Neutrophil (primary cell): Measurements from ENCODE around the gene NTN3.

Experiments used
- H3K27ac ChIP-seq: fragments of 200-600 bp; sonication (generic); 2 replicates; pipeline ENCODE4 v1.5.1; 2016; ENCODE audit warnings: mild to moderate bottlenecking, moderate library complexity
- H3K27me3 ChIP-seq: fragments of 200-600 bp; sonication (generic); 2 replicates; pipeline ENCODE4 v1.6.0; 2016; ENCODE audit warnings: mild to moderate bottlenecking
- H3K36me3 ChIP-seq: fragments of 200-600 bp; sonication (generic); 2 replicates; pipeline ENCODE4 v1.5.1; 2017
- H3K4me1 ChIP-seq, 2 experiments: fragments of 200-600 bp in 1 of 2; sonication (generic) in 1 of 2; 1 replicate in 1 of 2; 2 replicates in 1 of 2; pipeline versions ENCODE4 v1.5.1 to v1.6.1; 2013 to 2016; ENCODE audit warnings: low read depth in 1 of 2, low read length in 1 of 2, mild to moderate bottlenecking in 1 of 2, moderate library complexity in 1 of 2; ENCODE audit not compliant: control insufficient read depth in 1 of 2, insufficient read depth in 1 of 2
- H3K4me3 ChIP-seq, 2 experiments: fragments of 200-600 bp in 1 of 2; sonication (generic) in 1 of 2; 1 replicate in 1 of 2; 2 replicates in 1 of 2; pipeline ENCODE4 v1.5.1; 2013 to 2016; ENCODE audit warnings: low read depth in 1 of 2, low read length in 1 of 2, mild to moderate bottlenecking in 1 of 2, moderate library complexity in 1 of 2
- H3K9me3 ChIP-seq: fragments of 200-600 bp; sonication (generic); 2 replicates; pipeline ENCODE4 v1.5.1; 2016
- CTCF ChIP-seq: fragments of 200-600 bp; sonication (generic); IDR thresholded peaks from 2 replicates; pipeline ENCODE4 v1.5.1; 2016; ENCODE audit warnings: antibody characterized with exemption

Gene NTN3

GRCh38 chr16:2489581-2489980, 18.5 kb downstream of the NTN3 start:
- H3K4me3 ChIP-seq: no peak overlapping the region
- peaks cover 14% of the 10 kb centered on the region for H3K27me3 ChIP-seq
- peaks cover 28 to 32% of the 10 kb centered on the region in 2 experiments for H3K4me1 ChIP-seq
- no peak overlapping the region for H3K27ac ChIP-seq
- TF ChIP-seq CTCF: no peak
- no peaks in the 10 kb centered on the region for H3K36me3 ChIP-seq
- no peaks in the 10 kb centered on the region for H3K9me3 ChIP-seq

- H3K27ac ChIP-seq: no peak overlapping the region
- no peaks in the 10 kb centered on the region for H3K9me3 ChIP-seq
- no peak overlapping the region for H3K4me3 ChIP-seq
- H3K27me3 ChIP-seq: peaks cover 14% of the 10 kb centered on the region
- H3K4me1 ChIP-seq: peaks cover 30 to 35% of the 10 kb centered on the region in 2 experiments
- no peak for TF ChIP-seq CTCF
- H3K36me3 ChIP-seq: no peaks in the 10 kb centered on the region
These were observed 19.4 kb downstream of the NTN3 start for GRCh38 chr16:2490190-2491105.

DNA sequence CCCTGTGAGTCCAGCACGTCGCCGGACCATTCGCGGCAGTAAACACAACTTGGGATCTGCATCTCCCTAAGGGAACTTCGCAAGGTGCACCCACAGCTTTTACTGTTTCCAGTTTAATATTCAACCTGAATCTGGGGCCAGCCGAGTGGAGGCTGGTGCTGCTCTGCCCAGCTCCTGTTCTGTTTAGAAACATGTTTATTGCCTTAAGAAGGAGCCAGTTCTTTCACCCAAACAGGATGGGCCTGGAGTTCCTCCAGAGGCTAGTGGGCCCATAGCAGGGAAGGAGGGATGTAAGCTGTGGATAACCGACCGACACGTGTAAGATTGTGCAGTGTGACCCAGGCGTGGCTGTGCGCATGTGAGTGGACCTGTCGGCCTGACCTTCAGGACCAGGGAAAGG, 21.2 kb downstream of the NTN3 start:
- Histone ChIP-seq H3K4me3 (no peak overlapping the region), H3K9me3 (no peaks in the 10 kb centered on the region), H3K4me1 (peaks cover 23 to 24% of the 10 kb centered on the region in 2 experiments), H3K27me3 (peaks cover 9% of the 10 kb centered on the region), H3K27ac (no peak overlapping the region), H3K36me3 (peaks cover 12% of the 10 kb centered on the region)
- TF ChIP-seq CTCF: no peak

DNA sequence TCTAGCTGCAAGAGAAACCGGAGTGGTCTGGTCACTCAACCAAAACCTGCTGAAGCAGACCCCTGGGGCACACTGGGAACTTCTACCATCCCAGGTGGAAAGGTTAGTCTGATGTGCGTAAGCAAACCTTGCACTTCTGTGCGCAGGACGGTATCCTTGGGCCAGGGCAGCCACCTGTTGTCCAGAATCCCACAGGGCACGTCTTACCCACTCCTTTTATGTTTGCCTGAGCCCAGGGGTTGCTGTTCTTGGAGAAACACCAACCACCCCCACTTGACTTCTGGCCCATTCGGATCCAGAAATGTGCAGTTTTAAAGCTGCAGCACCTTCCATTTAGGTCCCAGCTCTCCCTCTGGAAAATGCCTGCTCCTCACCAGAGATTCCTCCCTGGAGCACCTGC, 22.5 kb downstream of the NTN3 start:
- Histone ChIP-seq H3K27me3 (no peaks in the 10 kb centered on the region), H3K4me3 (no peak overlapping the region), H3K27ac (peak overlapping the region; percentile 66), H3K36me3 (peaks cover 16% of the 10 kb centered on the region), H3K4me1 (peaks cover 14% of the 10 kb centered on the region in 2 experiments), H3K9me3 (no peaks in the 10 kb centered on the region)
- TF ChIP-seq CTCF: no peak

DNA sequence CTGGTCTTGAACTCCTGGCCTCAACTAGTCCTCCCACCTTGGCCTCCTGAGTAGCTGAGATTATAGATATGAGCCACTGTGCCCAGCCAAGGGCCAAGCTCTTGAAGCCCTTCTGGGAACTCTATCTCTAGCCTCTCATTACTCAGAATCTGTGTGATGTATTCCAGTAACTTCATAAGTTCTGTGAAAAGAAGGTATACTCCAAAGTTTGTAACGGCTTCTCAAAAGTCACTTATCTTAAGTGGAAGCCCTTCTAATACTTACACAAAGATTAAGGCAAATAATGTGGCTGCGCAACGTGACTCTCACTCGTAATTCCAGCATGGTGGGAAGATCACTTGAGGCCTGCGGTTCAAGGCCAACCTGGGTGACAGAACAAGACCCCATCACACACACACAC, 23.5 kb downstream of the NTN3 start:
- Histone ChIP-seq H3K27ac (peak overlapping the region; percentile 66), H3K27me3 (no peaks in the 10 kb centered on the region), H3K4me1 (peaks cover 14% of the 10 kb centered on the region in 2 experiments), H3K9me3 (no peaks in the 10 kb centered on the region), H3K4me3 (no peak overlapping the region), H3K36me3 (peaks cover 16% of the 10 kb centered on the region)
- TF ChIP-seq CTCF: no peak
